Choroid plexus epithelial cell (primary cell): ENCODE measurements around the gene MTR.

Experiments
- DNase-seq: peaks from one replicate; pipeline ENCODE4 v3.0.0-alpha.2; 2010; ENCODE audit warnings: low read depth
- H3K4me3 ChIP-seq: 2 replicates; pipeline ENCODE4 v1.5.1; 2011; ENCODE audit warnings: low read depth, mild to moderate bottlenecking, control low read depth, low read length, moderate library complexity
- TF ChIP-seq, protein P1 (sequence below): conservative IDR thresholded peaks from 2 replicates; pipeline ENCODE4 v1.5.1; 2011; ENCODE audit warnings: low read depth, mild to moderate bottlenecking, control low read depth, inconsistent platforms, low read length, moderate library complexity

MTR gene

DNA sequence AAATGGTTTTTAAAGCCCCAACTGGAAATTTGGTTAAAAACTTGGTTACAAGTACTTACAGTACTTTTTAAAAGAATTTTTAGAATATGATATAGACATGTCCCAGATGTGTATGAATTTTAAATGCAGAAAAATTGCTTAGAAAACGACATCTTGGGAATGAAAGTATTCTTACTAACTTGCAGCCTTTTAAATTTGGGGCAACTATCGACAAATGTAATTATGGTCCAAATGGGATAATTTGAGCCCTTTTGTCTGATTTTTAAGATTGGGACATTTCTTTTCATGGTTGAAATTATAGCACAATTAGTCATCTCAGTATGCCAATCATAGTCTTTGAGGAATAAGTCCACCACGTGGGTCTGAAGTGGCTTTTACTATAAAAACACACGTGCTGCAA is 43.2 kb upstream of the MTR start:
- no peak for DNase-seq
- TF ChIP-seq, protein P1, sequence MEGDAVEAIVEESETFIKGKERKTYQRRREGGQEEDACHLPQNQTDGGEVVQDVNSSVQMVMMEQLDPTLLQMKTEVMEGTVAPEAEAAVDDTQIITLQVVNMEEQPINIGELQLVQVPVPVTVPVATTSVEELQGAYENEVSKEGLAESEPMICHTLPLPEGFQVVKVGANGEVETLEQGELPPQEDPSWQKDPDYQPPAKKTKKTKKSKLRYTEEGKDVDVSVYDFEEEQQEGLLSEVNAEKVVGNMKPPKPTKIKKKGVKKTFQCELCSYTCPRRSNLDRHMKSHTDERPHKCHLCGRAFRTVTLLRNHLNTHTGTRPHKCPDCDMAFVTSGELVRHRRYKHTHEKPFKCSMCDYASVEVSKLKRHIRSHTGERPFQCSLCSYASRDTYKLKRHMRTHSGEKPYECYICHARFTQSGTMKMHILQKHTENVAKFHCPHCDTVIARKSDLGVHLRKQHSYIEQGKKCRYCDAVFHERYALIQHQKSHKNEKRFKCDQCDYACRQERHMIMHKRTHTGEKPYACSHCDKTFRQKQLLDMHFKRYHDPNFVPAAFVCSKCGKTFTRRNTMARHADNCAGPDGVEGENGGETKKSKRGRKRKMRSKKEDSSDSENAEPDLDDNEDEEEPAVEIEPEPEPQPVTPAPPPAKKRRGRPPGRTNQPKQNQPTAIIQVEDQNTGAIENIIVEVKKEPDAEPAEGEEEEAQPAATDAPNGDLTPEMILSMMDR, result no peak
- no peak overlapping the region for H3K4me3 ChIP-seq

DNA sequence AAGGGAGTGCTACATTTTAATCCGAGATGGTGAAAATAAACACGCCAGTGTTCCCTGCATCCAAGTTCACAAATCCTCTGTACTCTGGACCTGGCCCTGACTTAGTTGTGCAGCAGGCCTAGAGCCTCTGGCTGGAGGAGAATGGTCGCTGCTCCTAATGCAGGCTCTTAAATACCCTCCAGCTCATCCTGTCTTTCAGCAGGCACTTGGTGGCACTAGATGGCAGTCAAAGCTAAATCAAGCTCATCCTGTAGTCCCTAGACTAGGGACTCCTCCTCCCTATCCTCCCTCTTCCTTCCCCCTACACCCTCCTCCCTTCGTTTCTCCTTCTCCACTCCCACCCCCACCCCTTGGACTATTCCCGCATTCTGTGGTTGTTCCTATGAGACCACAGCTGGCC is 41.6 kb upstream of the MTR start:
- peak; percentile 72 for DNase-seq

DNA sequence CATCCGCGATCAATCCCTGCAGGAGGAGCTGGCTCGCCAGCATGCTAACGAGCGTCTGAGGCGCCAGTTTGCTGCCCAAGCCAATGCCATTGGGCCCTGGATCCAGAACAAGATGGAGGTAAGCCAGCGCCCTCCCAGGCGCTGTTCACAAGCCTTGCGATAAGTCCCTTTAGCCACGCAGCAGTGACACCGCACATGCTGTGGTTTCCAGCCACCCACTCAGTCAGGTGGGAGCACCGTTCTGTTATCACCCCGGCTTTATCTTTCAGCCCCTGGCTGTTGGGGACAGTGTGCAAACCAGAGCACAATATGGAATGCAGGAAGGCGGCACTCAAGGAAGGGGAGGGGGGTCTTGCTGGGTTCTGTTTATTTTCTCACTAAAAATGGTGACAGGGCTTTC is 41.1 kb upstream of the MTR start:
- DNase-seq, result no peak
- TF ChIP-seq, protein P1, result no peak
- H3K4me3 ChIP-seq, result no peak overlapping the region

More for the DNA sequence above, 41.6 kb upstream of the MTR start:
- TF ChIP-seq, protein P1, result peak; percentile 55
- H3K4me3 ChIP-seq, result no peak overlapping the region

DNA sequence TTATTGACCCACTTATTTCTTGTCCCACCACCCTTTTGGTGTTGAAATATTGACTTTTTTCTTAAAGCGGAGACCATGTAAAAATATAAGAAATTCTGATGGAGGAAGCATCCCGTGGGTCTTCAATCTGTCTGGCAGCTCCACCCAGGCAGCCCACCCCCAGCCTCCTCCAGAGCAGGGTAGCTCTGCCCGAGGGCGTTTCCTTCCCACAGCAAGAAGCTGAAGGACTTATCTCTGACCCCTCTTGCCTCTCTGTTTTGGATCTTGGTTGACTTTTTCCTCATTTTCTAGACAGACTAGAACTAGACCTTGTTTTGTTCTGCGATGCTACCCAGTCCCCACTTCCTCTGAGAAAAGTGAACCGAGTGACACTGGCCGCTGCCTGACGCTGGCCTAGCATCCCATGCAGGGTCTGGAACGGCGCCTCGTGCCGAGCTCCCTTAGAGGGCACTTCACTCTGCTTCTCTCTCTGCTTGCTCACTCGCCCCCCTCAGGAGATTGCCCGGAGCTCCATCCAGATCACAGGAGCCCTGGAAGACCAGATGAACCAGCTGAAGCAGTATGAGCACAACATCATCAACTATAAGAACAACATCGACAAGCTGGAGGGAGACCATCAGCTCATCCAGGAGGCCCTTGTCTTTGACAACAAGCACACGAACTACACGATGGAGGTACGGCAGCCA is 40.4 kb upstream of the MTR start:
- H3K4me3 ChIP-seq, result no peak overlapping the region
- DNase-seq, result no peak
- TF ChIP-seq, protein P1, result no peak

DNA sequence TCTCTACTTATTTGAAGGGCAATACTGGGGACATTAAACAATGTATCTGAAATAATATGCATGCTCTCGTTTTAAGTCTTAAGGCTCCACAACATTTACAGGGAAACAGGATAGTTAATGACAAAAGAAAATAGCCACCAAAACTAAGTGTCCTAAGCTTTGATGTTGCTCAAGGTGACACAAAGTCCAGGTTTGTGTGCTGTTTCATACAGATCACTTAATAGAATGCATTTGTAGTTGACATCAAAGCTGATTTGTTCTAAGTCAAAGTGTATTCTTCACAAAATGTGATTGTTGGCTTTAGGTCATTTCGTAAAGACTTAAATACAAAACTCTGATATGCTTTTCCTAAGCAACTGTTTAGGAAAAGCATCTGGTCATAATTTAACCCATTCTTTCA is 37.5 kb upstream of the MTR start:
- no peak overlapping the region for H3K4me3 ChIP-seq
- DNase-seq, result no peak
- TF ChIP-seq, protein P1, result no peak

DNA sequence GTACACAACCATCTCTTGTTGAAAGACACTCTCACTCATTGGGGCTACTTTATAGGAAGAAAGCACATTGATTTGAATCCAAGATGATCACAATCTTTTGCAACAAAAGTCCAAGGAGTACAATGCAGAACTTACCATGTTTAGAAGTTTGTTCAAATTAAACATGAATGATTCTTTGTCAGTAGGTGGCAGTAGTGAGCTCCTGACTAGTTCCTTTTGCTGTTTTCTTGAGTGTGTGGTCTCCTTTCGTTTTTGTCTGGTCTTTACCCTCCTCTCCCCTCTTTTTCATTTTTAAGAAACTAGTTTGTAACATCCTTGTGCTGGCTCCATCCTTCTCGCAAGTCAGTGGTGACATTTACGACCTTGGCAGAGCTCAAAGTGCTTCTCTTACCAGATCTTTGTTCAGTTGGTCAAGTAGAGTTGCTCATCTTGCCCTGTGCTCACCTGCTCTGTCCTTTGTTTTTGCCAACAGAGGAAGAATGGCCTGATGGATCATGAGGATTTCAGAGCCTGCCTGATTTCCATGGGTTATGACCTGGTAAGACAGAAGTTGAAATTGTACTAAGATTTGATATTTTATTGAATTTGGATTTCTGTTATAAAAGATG is 35.7 kb upstream of the MTR start:
- no peak overlapping the region for H3K4me3 ChIP-seq
- TF ChIP-seq, protein P1, result peak; percentile 71
- DNase-seq, result peak; percentile 72

DNA sequence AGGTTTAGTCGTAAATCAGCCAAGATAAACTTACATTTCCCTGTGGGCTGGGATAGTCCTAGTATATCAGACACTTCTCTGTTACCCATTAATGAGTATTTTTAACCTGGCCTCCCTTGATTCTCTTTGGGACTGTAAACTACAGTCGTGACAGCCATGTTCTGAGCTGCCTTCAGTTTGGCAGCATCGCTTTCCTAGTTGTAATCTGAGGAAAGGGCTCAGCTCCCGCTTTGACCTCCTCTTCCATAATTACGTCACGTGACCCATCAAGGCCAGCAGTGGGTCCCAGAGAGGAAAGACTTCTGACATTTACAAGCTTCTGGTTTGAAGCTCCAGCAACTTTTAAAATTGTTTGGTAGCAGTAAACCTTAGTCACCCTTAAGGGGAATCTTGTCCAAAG is 34.6 kb upstream of the MTR start:
- no peak overlapping the region for H3K4me3 ChIP-seq
- TF ChIP-seq, protein P1, result no peak
- DNase-seq, result no peak
